ENCODE data around the gene CBLB. TPM values are rescaled to one million over a fixed set of nuclear protein-coding genes. Genes with fewer than 3 reads are reported as not detected.

Gene CBLB
- total RNA-seq (10 to 100 TPM; 12.1 to 18.2 (median 14.9) TPM), polyA plus RNA-seq (10 to 100 TPM in 1 of 3 donors, 1 to 10 TPM in 2; 4.2 to 11.5 (median 9.4) TPM)
- long read RNA-seq, donor 1, partial matches to known transcripts = 1 of 3 reads
- long read RNA-seq, donor 1, other reads (novel, unspliced or antisense) = 2 of 3 reads
- long read RNA-seq, donor 2, partial matches to known transcripts = 1 of 6 reads
- long read RNA-seq, donor 2, other reads (novel, unspliced or antisense) = 5 of 6 reads

GRCh38 chr3:105868742-105869530 is at the start of gene CBLB:
Gene CBLB (minus strand): TSS chr3:105869012. CDS start chr3:105867577, 1,435 bp downstream.
- ATAC-seq (peak; percentile 94 to 97 (median 96)), DNase-seq (peak; percentile 90 to 95)
- Histone ChIP-seq H3K9me3 (no peaks in the 10 kb centered on the region), H3K4me1 (peaks cover 40% of the 10 kb centered on the region), H3K27ac (peak within 1 kb of the TSS; percentile 93), H3K4me3 (peak within 1 kb of the TSS; percentile 96), H3K36me3 (ENCODE audit: insufficient read depth in 1 of 2, low read depth in 1 of 2) (peaks cover 0 to 9% of the 10 kb centered on the region in 2 donors), H3K27me3 (ENCODE audit: insufficient read depth in 3 of 3, low read length in 2 of 3) (no peaks in the 10 kb centered on the region)
- 0 to 1% (median 1%) methylated on average over 59 to 68 of the region's 68 CpGs for WGBS, 3 donors
- TF ChIP-seq CTCF (IDR thresholded peaks at IDR 0.05) = no peak
- intact Hi-C loops (cut with DNase I) = loop anchor here in 1 of 2 donors (2.0 to 5.0 kb wide), 2 partner anchors 62 to 738 kb away; no protein-coding TSS in a partner anchor

- no peak overlapping the region for H3K4me3 ChIP-seq
- ATAC-seq = no peak
- TF ChIP-seq CTCF (IDR thresholded peaks at IDR 0.05) = no peak
Measured at GRCh38 chr3:105916767-105917166, 48.0 kb upstream of the CBLB start.

GRCh38 chr3:105915524-105915923 is 46.7 kb upstream of the CBLB start:
- Histone ChIP-seq H3K27ac (no peak overlapping the region), H3K36me3 (ENCODE audit: insufficient read depth in 1 of 2, low read depth in 1 of 2) (no peaks in the 10 kb centered on the region), H3K27me3 (ENCODE audit: insufficient read depth in 3 of 3, low read length in 2 of 3) (no peaks in the 10 kb centered on the region), H3K4me1 (no peaks in the 10 kb centered on the region), H3K4me3 (no peak overlapping the region), H3K9me3 (peaks cover 13% of the 10 kb centered on the region)
- DNase-seq = no peak
- TF ChIP-seq CTCF (IDR thresholded peaks at IDR 0.05) = no peak
- WGBS, 3 donors = 90 to 95% (median 95%) methylated on average over 2 of the region's 2 CpGs
- no peak for ATAC-seq
- intact Hi-C loops (cut with DNase I) = no loop called here

More at GRCh38 chr3:105916767-105917166, 48.0 kb upstream of the CBLB start:
- H3K9me3 ChIP-seq = peaks cover 13% of the 10 kb centered on the region
- no peaks in the 10 kb centered on the region for H3K36me3 ChIP-seq (ENCODE audit: insufficient read depth in 1 of 2, low read depth in 1 of 2)
- DNase-seq = no peak
- no peaks in the 10 kb centered on the region for H3K4me1 ChIP-seq
- intact Hi-C loops (cut with DNase I) = no loop called here
- no peaks in the 10 kb centered on the region for H3K27me3 ChIP-seq (ENCODE audit: insufficient read depth in 3 of 3, low read length in 2 of 3)
- WGBS, 3 donors = 91 to 94% (median 94%) methylated on average over 2 of the region's 2 CpGs
- H3K27ac ChIP-seq = no peak overlapping the region

- Histone ChIP-seq H3K27ac (no peak overlapping the region), H3K36me3 (ENCODE audit: insufficient read depth in 1 of 2, low read depth in 1 of 2) (no peaks in the 10 kb centered on the region), H3K9me3 (peaks cover 13% of the 10 kb centered on the region), H3K27me3 (ENCODE audit: insufficient read depth in 3 of 3, low read length in 2 of 3) (no peaks in the 10 kb centered on the region), H3K4me3 (no peak overlapping the region), H3K4me1 (no peaks in the 10 kb centered on the region)
- no peak for TF ChIP-seq CTCF (IDR thresholded peaks at IDR 0.05)
- 91 to 96% (median 93%) methylated on average over 7 of the region's 7 CpGs for WGBS, 3 donors
- no peak for ATAC-seq
- intact Hi-C loops (cut with DNase I) = no loop called here
- no peak for DNase-seq
Measured at GRCh38 chr3:105913616-105914015, 44.8 kb upstream of the CBLB start.

All from psoas muscle (tissue), 8 donors.